Transverse colon (tissue), 4 donors: ENCODE measurements around the gene PLCB2. TPM values are rescaled to one million over a fixed set of nuclear protein-coding genes. Genes with fewer than 3 reads are reported as not detected.

ENCODE experiments used
- DNase-seq: peaks from one replicate; pipeline ENCODE4 v3.0.0-alpha.2; 2019
- H3K27ac ChIP-seq, 4 donors: fragments of 200-600 bp; sonication (generic); 2 replicates each; pipeline ENCODE4 v1.5.1; 2016 to 2018; ENCODE audit warnings: inconsistent platforms in 4 of 4
- H3K27me3 ChIP-seq: fragments of 200-600 bp; sonication (generic); 2 replicates; pipeline ENCODE4 v1.5.1; 2017; ENCODE audit warnings: inconsistent platforms
- H3K36me3 ChIP-seq, 4 donors: fragments of 200-600 bp; sonication (generic); 2 replicates each; pipeline ENCODE4 v1.5.1; 2017 to 2019; ENCODE audit warnings: inconsistent platforms in 4 of 4
- H3K4me1 ChIP-seq, 4 donors: fragments of 200-600 bp; sonication (generic); 2 replicates each; pipeline ENCODE4 v1.5.1; 2017 to 2020; ENCODE audit warnings: inconsistent platforms in 4 of 4
- H3K4me3 ChIP-seq, 4 donors: fragments of 200-600 bp; sonication (generic); 1 replicate in 1 of 4; 2 replicates in 3 of 4; pipeline versions ENCODE4 v1.5.1 to v1.6.1; 2017 to 2019; ENCODE audit warnings: inconsistent platforms in 4 of 4
- H3K9me3 ChIP-seq, 2 donors: fragments of 200-600 bp; sonication (generic); 2 replicates each; pipeline ENCODE4 v1.5.1; 2017 to 2019; ENCODE audit warnings: inconsistent platforms in 2 of 2
- EP300 ChIP-seq: sonication (generic); formaldehyde crosslinking; IDR thresholded peaks from one replicate; pipeline ENCODE4 v1.6.1; 2017; ENCODE audit warnings: antibody characterized with exemption, low read depth
- POLR2A ChIP-seq: fragments of 450-650 bp; IDR thresholded peaks from one replicate; pipeline ENCODE4 v1.6.1; 2016; ENCODE audit warnings: antibody characterized with exemption, mild to moderate bottlenecking, moderate library complexity
- POLR2AphosphoS5 ChIP-seq, 3 donors: sonication (generic); formaldehyde crosslinking; IDR thresholded peaks; one replicate each; pipeline ENCODE4 v1.6.1; 2016; ENCODE audit warnings: antibody characterized with exemption in 3 of 3
- WGBS, 2 donors: methylation state at CpG; one replicate each; pipeline ENCODE4 v1.1.5; 2018; ENCODE audit warnings: low coverage in 1 of 2; 5-methylcytosine and 5-hydroxymethylcytosine counted together
- in situ Hi-C, 4 donors: fragments of 200-750 bp; cut with MboI; loops; one replicate each; pipeline versions ENCODE4 v1.15.0 to v1.15.1; 2017; ENCODE audit warnings: low sequenced_read_pairs in 3 of 4, low pct_ligation_motif_present in 1 of 4, low pct_unique_long_range_greater_than_20kb in 1 of 4
- intact Hi-C: fragments of 100-400 bp; cut with DNase I; formaldehyde crosslinking; loops from one replicate; pipeline ENCODE4 v1.15.1; 2023; ENCODE audit warnings: low total_unique reads
- total RNA-seq, 4 donors: library from RNA; depleted of rRNA; stranded (reverse); fragments of >200 nt; gene quantifications; one replicate each; pipeline ENCODE4 v1.1.0, GENCODE V29; 2016
- TF ChIP-seq, protein P1 (sequence below), 5 experiments: fragments of 200-600 bp in 3 of 5; fragments of 450-650 bp in 2 of 5; sonication (generic) in 3 of 5; IDR thresholded peaks; 1 replicate in 2 of 5; 2 replicates in 3 of 5; pipeline ENCODE4 v1.5.1; 2016 to 2017; ENCODE audit warnings: antibody characterized with exemption in 5 of 5, inconsistent platforms in 3 of 5, mild to moderate bottlenecking in 2 of 5, moderate library complexity in 1 of 5

The PLCB2 gene
- total RNA-seq, 4 donors from 2014 or later = 5.5 to 143 (median 12.0) TPM

DNA sequence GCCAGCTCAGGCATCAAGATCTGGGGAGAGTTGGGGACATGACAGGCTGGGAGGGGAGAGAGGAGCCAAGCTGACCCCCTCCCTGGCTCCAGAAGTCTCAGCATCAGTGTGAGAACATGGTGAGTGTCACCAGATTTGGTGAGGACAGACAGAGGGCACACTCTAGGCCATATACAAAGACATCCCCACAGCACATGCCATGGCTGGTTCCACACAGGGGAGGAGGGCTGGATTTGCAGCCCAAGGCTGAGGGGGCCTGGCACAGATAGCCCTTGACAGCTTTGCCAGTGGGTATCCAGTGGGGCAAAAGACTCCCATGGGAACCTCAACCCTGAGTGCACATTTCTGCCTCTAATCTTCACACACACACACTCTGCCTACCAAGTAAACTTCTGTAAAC lies 14.7 kb downstream of the PLCB2 start:
- Histone ChIP-seq H3K4me1 (peaks cover 12 to 31% (median 19%) of the 10 kb centered on the region in 4 donors), H3K9me3 (no peaks in the 10 kb centered on the region), H3K4me3 (no peak overlapping the region), H3K36me3 (no peaks in the 10 kb centered on the region), H3K27me3 (peaks cover 8% of the 10 kb centered on the region), H3K27ac (no peak overlapping the region)
- no peak for DNase-seq
- TF ChIP-seq POLR2AphosphoS5 (IDR thresholded peaks at IDR 0.05) (no peak), EP300 (no peak), POLR2A (no peak)
- TF ChIP-seq, protein P1, sequence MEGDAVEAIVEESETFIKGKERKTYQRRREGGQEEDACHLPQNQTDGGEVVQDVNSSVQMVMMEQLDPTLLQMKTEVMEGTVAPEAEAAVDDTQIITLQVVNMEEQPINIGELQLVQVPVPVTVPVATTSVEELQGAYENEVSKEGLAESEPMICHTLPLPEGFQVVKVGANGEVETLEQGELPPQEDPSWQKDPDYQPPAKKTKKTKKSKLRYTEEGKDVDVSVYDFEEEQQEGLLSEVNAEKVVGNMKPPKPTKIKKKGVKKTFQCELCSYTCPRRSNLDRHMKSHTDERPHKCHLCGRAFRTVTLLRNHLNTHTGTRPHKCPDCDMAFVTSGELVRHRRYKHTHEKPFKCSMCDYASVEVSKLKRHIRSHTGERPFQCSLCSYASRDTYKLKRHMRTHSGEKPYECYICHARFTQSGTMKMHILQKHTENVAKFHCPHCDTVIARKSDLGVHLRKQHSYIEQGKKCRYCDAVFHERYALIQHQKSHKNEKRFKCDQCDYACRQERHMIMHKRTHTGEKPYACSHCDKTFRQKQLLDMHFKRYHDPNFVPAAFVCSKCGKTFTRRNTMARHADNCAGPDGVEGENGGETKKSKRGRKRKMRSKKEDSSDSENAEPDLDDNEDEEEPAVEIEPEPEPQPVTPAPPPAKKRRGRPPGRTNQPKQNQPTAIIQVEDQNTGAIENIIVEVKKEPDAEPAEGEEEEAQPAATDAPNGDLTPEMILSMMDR (IDR thresholded peaks at IDR 0.05) = no peak
- in situ Hi-C loops (no loop called here), intact Hi-C loops (no loop called here)

DNA sequence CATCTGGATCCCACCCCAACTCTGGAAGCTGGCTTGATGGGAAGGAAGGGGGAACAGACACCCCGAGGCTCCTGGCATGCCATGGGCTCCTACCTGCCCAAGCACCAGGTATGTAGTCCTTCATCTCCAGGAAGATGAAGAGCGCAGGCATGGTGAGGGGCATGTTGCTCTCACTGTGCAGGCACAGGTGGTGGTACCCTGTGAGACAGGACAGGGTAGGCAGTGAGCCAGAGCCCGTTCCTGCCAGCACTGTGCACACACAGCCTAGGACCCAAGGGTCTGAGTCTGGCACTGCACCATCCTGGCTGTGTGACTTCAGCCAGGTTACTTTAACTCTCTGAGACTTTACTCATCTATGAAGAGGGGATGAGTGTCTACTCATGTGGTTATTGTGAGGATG lies 15.5 kb downstream of the PLCB2 start:
- intact Hi-C loops = no loop called here

DNA sequence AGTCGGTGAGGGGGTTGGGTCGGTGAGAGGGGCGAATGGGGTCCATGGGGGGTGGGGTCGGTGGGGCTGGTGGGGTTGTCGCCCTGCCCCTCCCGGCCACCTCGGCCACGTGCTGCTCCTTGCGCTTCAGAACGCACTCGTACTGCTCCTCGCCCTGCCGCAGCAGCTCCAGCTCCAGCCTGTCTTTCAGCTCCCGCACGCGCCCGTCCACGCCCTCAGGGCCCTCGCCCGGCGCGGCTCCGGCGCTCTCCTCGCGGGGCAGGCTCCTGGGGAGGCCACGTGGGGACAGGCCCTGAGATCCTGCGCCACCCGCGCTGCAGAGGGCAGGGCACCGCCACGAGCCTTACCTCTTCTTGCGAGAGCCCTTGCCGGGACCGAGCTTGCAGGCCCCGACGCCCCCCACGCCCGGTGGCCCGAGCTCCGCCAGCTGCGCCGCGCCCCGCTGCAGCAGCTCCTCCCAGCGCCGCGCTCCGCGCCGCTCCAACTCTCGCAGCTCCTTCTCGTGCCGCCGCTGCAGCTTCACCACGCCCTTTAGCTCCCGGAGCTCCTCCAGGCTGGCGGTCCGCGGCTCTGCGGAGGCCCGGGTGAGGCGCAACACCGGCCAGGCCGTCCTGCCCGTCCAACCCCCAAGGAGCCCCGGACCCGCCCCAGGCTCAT lies 16.7 kb downstream of the PLCB2 start:
- Histone ChIP-seq H3K27ac (no peak overlapping the region), H3K4me1 (peaks cover 12 to 31% (median 19%) of the 10 kb centered on the region in 4 donors), H3K27me3 (peaks cover 8% of the 10 kb centered on the region), H3K4me3 (peak overlapping the region in 2 of 4 donors; percentile 25 to 40), H3K9me3 (no peaks in the 10 kb centered on the region), H3K36me3 (no peaks in the 10 kb centered on the region)
- peak; percentile 68 for DNase-seq
- in situ Hi-C loops = no loop called here
- intact Hi-C loops = no loop called here
- 29% methylated on average over 57 of the region's 68 CpGs; no CpG with 5 or more reads in 1 of the 2 donors for WGBS, 2 donors
- TF ChIP-seq, protein P1 (IDR thresholded peaks at IDR 0.05) = no peak
- TF ChIP-seq POLR2A (no peak), EP300 (no peak), POLR2AphosphoS5 (IDR thresholded peaks at IDR 0.05) (no peak)

More for the DNA sequence above, 15.5 kb downstream of the PLCB2 start:
- no peak for TF ChIP-seq EP300
- TF ChIP-seq POLR2AphosphoS5 (IDR thresholded peaks at IDR 0.05) = no peak
- TF ChIP-seq POLR2A = no peak
- TF ChIP-seq, protein P1 (IDR thresholded peaks at IDR 0.05) = no peak
- no peak for DNase-seq
- in situ Hi-C loops = no loop called here
- H3K9me3 ChIP-seq = no peaks in the 10 kb centered on the region
- H3K27me3 ChIP-seq = peaks cover 8% of the 10 kb centered on the region
- peaks cover 12 to 31% (median 19%) of the 10 kb centered on the region in 4 donors for H3K4me1 ChIP-seq
- H3K27ac ChIP-seq = no peak overlapping the region
- WGBS, 2 donors = 88% methylated on average over 3 of the region's 3 CpGs; no CpG with 5 or more reads in 1 of the 2 donors
- H3K4me3 ChIP-seq = no peak overlapping the region
- H3K36me3 ChIP-seq = no peaks in the 10 kb centered on the region

DNA sequence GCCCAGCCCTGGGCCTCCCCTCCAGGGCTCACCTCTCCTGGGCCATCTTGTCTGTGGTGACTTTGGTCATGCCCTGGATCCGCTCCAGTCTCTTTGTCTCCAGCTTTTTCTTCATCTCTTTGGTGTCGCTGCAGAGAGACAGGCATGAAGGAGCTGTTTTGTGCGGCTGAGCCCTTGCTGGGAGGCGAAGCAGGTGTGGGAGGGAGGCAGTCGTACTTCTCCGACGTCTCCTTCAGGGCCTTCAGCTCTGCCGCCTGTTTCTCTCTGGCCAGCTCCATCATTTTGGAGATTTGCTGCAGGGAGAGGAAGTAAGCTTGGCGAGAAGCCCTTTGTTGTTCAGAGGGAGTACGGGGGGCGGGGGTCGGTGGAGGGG lies 17.2 kb downstream of the PLCB2 start:
- Histone ChIP-seq H3K9me3 (no peaks in the 10 kb centered on the region), H3K4me1 (peaks cover 12 to 31% (median 19%) of the 10 kb centered on the region in 4 donors), H3K27ac (no peak overlapping the region), H3K27me3 (peaks cover 8% of the 10 kb centered on the region), H3K4me3 (no peak overlapping the region), H3K36me3 (no peaks in the 10 kb centered on the region)
- in situ Hi-C loops (no loop called here), intact Hi-C loops (no loop called here)
- WGBS, 2 donors = 66% methylated on average over 12 of the region's 12 CpGs; no CpG with 5 or more reads in 1 of the 2 donors
- DNase-seq = no peak
- TF ChIP-seq POLR2AphosphoS5 (IDR thresholded peaks at IDR 0.05) (no peak), EP300 (no peak), POLR2A (no peak)
- TF ChIP-seq, protein P1 (IDR thresholded peaks at IDR 0.05) = no peak
